ENCODE measurements around the gene SYNGR4. TPM values are rescaled to one million over a fixed set of nuclear protein-coding genes. Genes with fewer than 3 reads are reported as not detected.
"Not testable (repeated sequence)": the region's sequence is repeated elsewhere in the genome, so short reads cannot be mapped to it uniquely, and the experiment has no call there.

SYNGR4 gene, protein sequence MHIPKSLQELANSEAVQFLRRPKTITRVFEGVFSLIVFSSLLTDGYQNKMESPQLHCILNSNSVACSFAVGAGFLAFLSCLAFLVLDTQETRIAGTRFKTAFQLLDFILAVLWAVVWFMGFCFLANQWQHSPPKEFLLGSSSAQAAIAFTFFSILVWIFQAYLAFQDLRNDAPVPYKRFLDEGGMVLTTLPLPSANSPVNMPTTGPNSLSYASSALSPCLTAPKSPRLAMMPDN
- not detected for total RNA-seq

DNA sequence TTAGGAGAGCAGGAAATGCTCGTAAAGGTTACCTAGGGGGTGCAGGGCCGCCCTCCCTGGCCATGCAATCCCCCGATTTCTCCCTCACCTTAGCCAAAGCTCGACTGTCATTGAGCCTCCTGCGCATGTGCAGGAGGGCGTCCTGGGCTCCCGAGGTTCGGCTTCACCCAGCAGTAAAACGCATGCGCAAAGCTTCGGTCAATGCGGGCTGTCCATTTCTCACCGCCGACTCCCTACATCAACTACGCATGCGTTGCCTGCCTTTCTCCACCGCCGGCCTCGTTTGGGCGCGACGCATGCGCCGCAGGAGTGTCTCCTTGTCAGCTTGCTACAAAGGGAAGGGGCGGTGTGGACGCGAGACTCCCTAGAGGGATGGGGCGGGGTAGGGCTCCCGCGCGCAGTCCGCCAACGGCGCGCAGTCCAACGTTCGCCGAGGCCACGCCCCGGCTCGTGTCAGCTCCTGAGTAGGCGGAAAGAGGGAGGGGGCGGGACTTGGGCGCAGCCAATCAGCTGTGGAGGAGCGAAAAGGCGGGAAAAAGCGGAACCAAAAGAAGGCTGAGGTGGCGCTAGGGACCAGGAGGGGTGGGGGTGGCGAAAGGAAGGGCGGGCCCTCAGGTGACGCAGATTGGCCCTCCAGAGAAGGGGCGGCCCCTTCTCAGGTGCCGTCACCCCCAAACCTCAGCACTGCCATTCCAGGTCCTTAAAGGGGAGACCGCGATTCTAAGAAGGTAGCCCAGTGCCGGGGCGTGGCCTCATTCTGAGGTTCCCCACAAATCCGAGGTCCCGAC lies at the start of gene SYNGR4, which contains the start of gene TMEM143:
SYNGR4 (plus strand) TSS at position 558 of the 788 bp plus-strand sequence. CDS start 1,476 bp downstream, outside the sequence.
TMEM143 (minus strand) TSS at position 131 of the 788 bp plus-strand sequence; CDS start at position 111, 20 bp downstream.
- DNase-seq (peak; percentile 99), ATAC-seq (ENCODE audit: low FRiP score in 2 of 2) (peak; percentile 97 to 99)
- peak in 2 of 4 donors; percentile 19 to 63 for TF ChIP-seq POLR2A (IDR thresholded peaks at IDR 0.05)
- TF ChIP-seq, protein P1, sequence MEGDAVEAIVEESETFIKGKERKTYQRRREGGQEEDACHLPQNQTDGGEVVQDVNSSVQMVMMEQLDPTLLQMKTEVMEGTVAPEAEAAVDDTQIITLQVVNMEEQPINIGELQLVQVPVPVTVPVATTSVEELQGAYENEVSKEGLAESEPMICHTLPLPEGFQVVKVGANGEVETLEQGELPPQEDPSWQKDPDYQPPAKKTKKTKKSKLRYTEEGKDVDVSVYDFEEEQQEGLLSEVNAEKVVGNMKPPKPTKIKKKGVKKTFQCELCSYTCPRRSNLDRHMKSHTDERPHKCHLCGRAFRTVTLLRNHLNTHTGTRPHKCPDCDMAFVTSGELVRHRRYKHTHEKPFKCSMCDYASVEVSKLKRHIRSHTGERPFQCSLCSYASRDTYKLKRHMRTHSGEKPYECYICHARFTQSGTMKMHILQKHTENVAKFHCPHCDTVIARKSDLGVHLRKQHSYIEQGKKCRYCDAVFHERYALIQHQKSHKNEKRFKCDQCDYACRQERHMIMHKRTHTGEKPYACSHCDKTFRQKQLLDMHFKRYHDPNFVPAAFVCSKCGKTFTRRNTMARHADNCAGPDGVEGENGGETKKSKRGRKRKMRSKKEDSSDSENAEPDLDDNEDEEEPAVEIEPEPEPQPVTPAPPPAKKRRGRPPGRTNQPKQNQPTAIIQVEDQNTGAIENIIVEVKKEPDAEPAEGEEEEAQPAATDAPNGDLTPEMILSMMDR (IDR thresholded peaks at IDR 0.05) = peak in 1 of 6 experiments; percentile 30
- TF ChIP-seq POLR2AphosphoS5 (IDR thresholded peaks at IDR 0.05) = peak; percentile 65 to 75
- no peak for TF ChIP-seq EP300 (IDR thresholded peaks at IDR 0.05)
- WGBS, 2 donors = 0 to 2% methylated on average over 46 to 48 of the region's 59 CpGs
- Histone ChIP-seq H3K27me3 (no peaks in the 10 kb centered on the region), H3K4me1 (peaks cover 5 to 16% (median 11%) of the 10 kb centered on the region in 4 donors), H3K36me3 (peaks cover 0 to 5% (median 0%) of the 10 kb centered on the region in 4 donors), H3K27ac (peak within 1 kb of the TSS; percentile 87 to 95 (median 92)), H3K9me3 (no peaks in the 10 kb centered on the region), H3K4me3 (peak within 1 kb of the TSS; percentile 49 to 77 (median 57))

DNA sequence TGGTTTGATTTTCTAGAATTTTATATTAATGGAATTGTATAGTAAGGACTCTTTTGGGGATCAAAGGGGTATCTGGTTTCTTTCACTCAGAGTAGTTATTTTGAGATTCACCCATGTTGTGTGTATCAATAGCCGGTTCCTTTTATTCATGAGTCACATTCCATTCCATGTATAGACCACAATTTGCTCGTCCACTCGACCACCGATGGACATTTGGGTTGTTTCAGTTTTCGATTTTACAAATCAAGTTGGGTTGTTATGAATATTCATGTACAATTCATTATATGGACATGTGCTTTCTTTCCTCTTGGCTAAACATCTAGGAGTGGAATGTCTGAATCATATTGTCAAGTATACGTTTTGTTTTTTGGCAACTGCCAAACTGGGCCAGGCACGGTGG lies 48.5 kb upstream of the SYNGR4 start:
- no peak for DNase-seq
- H3K4me3 ChIP-seq = no peak overlapping the region
- H3K4me1 ChIP-seq = peaks cover 7 to 11% (median 9%) of the 10 kb centered on the region in 4 donors
- ATAC-seq (ENCODE audit: low FRiP score in 2 of 2) = no peak
- TF ChIP-seq POLR2A (IDR thresholded peaks at IDR 0.05) = no peak
- TF ChIP-seq POLR2AphosphoS5 (IDR thresholded peaks at IDR 0.05) = no peak
- TF ChIP-seq, protein P1 (IDR thresholded peaks at IDR 0.05) = no peak
- no peak for TF ChIP-seq EP300 (IDR thresholded peaks at IDR 0.05)
- 79 to 87% methylated on average over 7 of the region's 7 CpGs for WGBS, 2 donors
- H3K36me3 ChIP-seq = no peaks in the 10 kb centered on the region
- no peak overlapping the region for H3K27ac ChIP-seq
- no peaks in the 10 kb centered on the region for H3K27me3 ChIP-seq
- no peaks in the 10 kb centered on the region for H3K9me3 ChIP-seq

DNA sequence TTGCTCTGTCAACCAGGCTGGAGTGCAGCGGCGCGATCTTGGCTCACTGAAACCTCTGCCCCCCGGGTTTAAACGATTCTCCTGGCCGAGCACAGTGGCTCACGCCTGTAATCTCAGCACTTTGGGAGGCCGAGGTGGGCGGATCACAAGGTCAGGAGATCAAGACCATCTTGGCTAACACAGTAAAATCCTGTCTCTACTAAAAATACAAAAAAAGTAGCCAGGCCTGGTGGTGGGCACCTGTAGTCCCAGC lies 46.5 kb upstream of the SYNGR4 start:
- 70 to 76% methylated on average over 8 to 9 of the region's 9 CpGs for WGBS, 2 donors
- DNase-seq; H3K27me3 ChIP-seq; ATAC-seq (ENCODE audit: low FRiP score in 2 of 2); H3K27ac ChIP-seq; H3K4me3 ChIP-seq; H3K9me3 ChIP-seq; H3K36me3 ChIP-seq: not testable (repeated sequence)
- H3K4me1 ChIP-seq = peaks cover 19 to 22% (median 20%) of the 10 kb centered on the region in 4 donors

DNA sequence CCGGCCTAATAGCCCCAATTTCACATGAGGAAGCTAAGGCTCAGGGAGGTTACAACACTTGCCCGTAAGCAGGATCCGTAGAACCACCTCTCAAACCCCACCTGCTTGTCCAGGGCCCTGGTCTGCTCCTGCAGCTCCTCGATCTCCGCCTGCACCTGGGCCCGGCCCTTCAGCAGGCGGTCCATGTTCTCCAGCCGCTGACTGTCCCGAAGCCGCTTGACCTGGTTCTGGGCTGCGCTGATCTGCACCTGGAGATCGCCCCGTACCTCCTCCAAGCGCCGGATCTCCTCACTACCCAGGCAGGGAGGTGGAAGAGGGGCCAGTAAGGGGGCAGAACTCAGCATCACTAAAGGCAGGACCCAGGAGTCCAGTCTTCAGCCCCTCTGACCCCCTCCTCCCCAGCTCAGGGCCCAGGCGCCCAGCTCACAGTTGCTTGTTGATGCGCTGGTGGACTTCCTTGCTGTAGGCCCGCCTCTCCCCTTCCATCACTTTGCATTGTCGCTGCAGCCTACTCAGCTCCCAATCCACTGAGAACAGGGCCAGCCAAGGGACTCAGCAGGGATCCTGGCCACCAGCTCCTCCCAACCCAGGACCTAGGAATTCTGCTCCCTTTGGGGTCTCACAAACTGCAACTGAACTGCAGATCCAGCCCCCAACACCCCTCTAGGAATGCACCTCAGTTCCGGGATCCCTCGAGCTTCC lies 45.7 kb upstream of the SYNGR4 start:
- Histone ChIP-seq H3K36me3 (no peaks in the 10 kb centered on the region), H3K4me3 (no peak overlapping the region), H3K27ac (no peak overlapping the region), H3K4me1 (peaks cover 27 to 30% (median 28%) of the 10 kb centered on the region in 4 donors), H3K27me3 (no peaks in the 10 kb centered on the region), H3K9me3 (no peaks in the 10 kb centered on the region)
- no peak for TF ChIP-seq EP300 (IDR thresholded peaks at IDR 0.05)
- TF ChIP-seq POLR2A (IDR thresholded peaks at IDR 0.05) = no peak
- no peak for TF ChIP-seq POLR2AphosphoS5 (IDR thresholded peaks at IDR 0.05)
- TF ChIP-seq, protein P1 (IDR thresholded peaks at IDR 0.05) = no peak
- ATAC-seq (ENCODE audit: low FRiP score in 2 of 2) = no peak
- WGBS, 2 donors = 96 to 97% methylated on average over 9 to 21 of the region's 21 CpGs
- DNase-seq = no peak

Measured in upper lobe of left lung (tissue), 6 donors.